DOHH2 (cell line): ENCODE measurements around the gene XNDC1N.

Source experiments
- H3F3A ChIP-seq: fragments of 200-600 bp; sonication (generic), shearing (Covaris generic); 2 replicates; pipeline ENCODE4 v1.6.0; 2016; ENCODE audit warnings: antibody characterized with exemption, mild to moderate bottlenecking; ENCODE audit not compliant: control insufficient read depth, insufficient read depth
- H3K27ac ChIP-seq: fragments of 200-600 bp; sonication (generic); 2 replicates; pipeline ENCODE4 v1.5.1; 2014; ENCODE audit warnings: low read depth, mild to moderate bottlenecking, low read length, moderate library complexity
- H3K27me3 ChIP-seq: fragments of 200-600 bp; sonication (generic); 2 replicates; pipeline ENCODE4 v1.6.1; 2014; ENCODE audit warnings: mild to moderate bottlenecking, low read length, mixed read lengths; ENCODE audit not compliant: control insufficient read depth
- H3K36me3 ChIP-seq: fragments of 200-600 bp; sonication (generic); 2 replicates; pipeline ENCODE4 v1.6.1; 2014; ENCODE audit warnings: mild to moderate bottlenecking, low read length, moderate library complexity, mixed read lengths; ENCODE audit not compliant: control insufficient read depth
- H3K4me1 ChIP-seq: fragments of 200-600 bp; sonication (generic); 2 replicates; pipeline ENCODE4 v1.6.1; 2014; ENCODE audit warnings: mild to moderate bottlenecking, low read length, mixed read lengths; ENCODE audit not compliant: control insufficient read depth
- H3K4me2 ChIP-seq: fragments of 200-600 bp; sonication (generic); 2 replicates; pipeline ENCODE4 v1.6.0; 2014; ENCODE audit warnings: mild to moderate bottlenecking, low read length, moderate library complexity
- H3K4me3 ChIP-seq: fragments of 200-600 bp; sonication (generic); 2 replicates; pipeline ENCODE4 v1.5.1; 2014; ENCODE audit warnings: mild to moderate bottlenecking, low read length, mixed read lengths
- H3K79me2 ChIP-seq: fragments of 200-600 bp; sonication (generic); 2 replicates; pipeline ENCODE4 v1.6.1; 2014; ENCODE audit warnings: mild to moderate bottlenecking, low read length, mixed read lengths; ENCODE audit not compliant: control insufficient read depth
- H3K9me2 ChIP-seq: fragments of 200-600 bp; sonication (generic); replicated peaks from 2 replicates; pipeline ENCODE4 v1.6.1; 2014; ENCODE audit warnings: mild to moderate bottlenecking, low read length, mixed read lengths; ENCODE audit not compliant: control insufficient read depth
- H3K9me3 ChIP-seq: fragments of 200-600 bp; sonication (generic); 2 replicates; pipeline ENCODE4 v1.6.1; 2014; ENCODE audit warnings: antibody characterized with exemption, low read length, mixed read lengths; ENCODE audit not compliant: control insufficient read depth, insufficient read depth
- H4K20me1 ChIP-seq: fragments of 200-600 bp; sonication (generic); 2 replicates; pipeline ENCODE4 v1.6.0; 2014; ENCODE audit warnings: low read depth, mild to moderate bottlenecking, antibody characterized with exemption, low read length, moderate library complexity; ENCODE audit not compliant: control insufficient read depth, insufficient read depth
- CTCF ChIP-seq: fragments of 200-600 bp; sonication (generic); IDR thresholded peaks from one replicate; pipeline ENCODE4 v1.5.1; 2014; ENCODE audit warnings: antibody characterized with exemption, mild to moderate bottlenecking, low read depth, low read length; ENCODE audit not compliant: poor library complexity, severe bottlenecking
- EZH2phosphoT487 ChIP-seq: fragments of 200-600 bp; sonication (generic); IDR thresholded peaks from 2 replicates; pipeline ENCODE4 v1.6.1; 2017; ENCODE audit warnings: borderline replicate concordance, mild to moderate bottlenecking, antibody characterized with exemption, low read length, moderate library complexity, mixed read lengths

The XNDC1N gene

GRCh38 chr11:71934213-71934612 is 5.8 kb upstream of the XNDC1N start:
- Histone ChIP-seq H3K79me2 (peaks cover 79% of the 10 kb centered on the region), H3K4me1 (peaks cover 61% of the 10 kb centered on the region), H4K20me1 (no peaks in the 10 kb centered on the region), H3K4me2 (peak overlapping the region; percentile 29), H3F3A (no peaks in the 10 kb centered on the region), H3K4me3 (0 out of 2 replicates have a peak overlapping the region, but pooled peaks have one; percentile 12), H3K9me3 (no peaks in the 10 kb centered on the region), H3K27ac (no peak overlapping the region), H3K27me3 (no peaks in the 10 kb centered on the region), H3K36me3 (no peaks in the 10 kb centered on the region), H3K9me2 (no peaks in the 10 kb centered on the region)
- no peak for TF ChIP-seq EZH2phosphoT487
- TF ChIP-seq CTCF: no peak

DNA sequence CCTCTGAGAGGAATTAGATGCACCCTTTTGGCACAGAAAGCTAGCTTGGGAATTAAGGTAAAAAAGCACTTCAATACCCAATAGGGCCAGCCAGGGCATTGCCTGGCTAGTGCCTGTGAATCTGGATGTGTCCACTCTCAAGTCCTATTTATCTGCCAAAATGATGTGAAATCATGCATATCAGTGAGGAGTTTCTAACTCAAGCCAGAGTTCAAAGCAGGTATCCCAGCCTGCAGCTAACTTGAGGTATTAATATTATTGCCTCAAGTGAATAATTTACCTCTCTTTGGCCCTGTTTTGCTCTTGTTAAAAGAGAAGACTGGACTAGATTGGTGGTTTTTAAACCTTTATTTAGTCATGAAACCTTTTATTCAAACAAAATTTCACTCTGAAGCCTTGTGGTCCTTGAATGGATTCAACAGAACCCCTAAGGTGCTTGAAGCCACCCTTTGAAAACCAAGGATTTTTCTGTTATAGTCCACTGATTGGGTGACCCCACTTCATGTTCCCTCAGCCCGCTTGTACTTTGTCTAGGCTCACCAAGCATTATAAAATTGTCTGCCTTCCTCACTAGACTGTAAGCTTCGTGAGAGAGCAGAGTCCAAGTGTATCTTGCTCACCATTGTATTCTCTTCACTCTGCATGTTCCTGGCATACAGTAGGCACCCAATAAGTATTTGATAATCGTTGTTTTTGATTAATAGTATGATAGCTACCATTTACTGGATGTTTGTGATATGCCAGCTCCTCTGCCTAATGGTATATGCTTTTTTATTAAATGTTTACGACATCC is 4.9 kb upstream of the XNDC1N start:
- H3F3A ChIP-seq: no peaks in the 10 kb centered on the region
- no peaks in the 10 kb centered on the region for H3K9me2 ChIP-seq
- no peaks in the 10 kb centered on the region for H4K20me1 ChIP-seq
- H3K27ac ChIP-seq: no peak overlapping the region
- no peak overlapping the region for H3K4me3 ChIP-seq
- H3K4me1 ChIP-seq: peaks cover 52% of the 10 kb centered on the region
- no peaks in the 10 kb centered on the region; the same call in 1 of the 2 replicates for H3K36me3 ChIP-seq
- H3K27me3 ChIP-seq: no peaks in the 10 kb centered on the region
- H3K9me3 ChIP-seq: no peaks in the 10 kb centered on the region
- H3K79me2 ChIP-seq: peaks cover 74% of the 10 kb centered on the region
- TF ChIP-seq CTCF: no peak
- TF ChIP-seq EZH2phosphoT487: no peak
- H3K4me2 ChIP-seq: peak overlapping the region; percentile 29

- Histone ChIP-seq H3K27ac (no peak overlapping the region), H3K79me2 (peaks cover 85% of the 10 kb centered on the region), H3F3A (no peaks in the 10 kb centered on the region), H4K20me1 (no peaks in the 10 kb centered on the region), H3K9me3 (no peaks in the 10 kb centered on the region), H3K27me3 (no peaks in the 10 kb centered on the region), H3K4me3 (peak overlapping the region; percentile 40), H3K4me1 (peaks cover 59% of the 10 kb centered on the region), H3K9me2 (no peaks in the 10 kb centered on the region), H3K4me2 (peak overlapping the region; percentile 65), H3K36me3 (peaks cover 18% of the 10 kb centered on the region)
- no peak for TF ChIP-seq CTCF
- no peak for TF ChIP-seq EZH2phosphoT487
These were observed 2.8 kb upstream of the XNDC1N start for GRCh38 chr11:71931245-71931602.
